Esophagus muscularis mucosa (tissue), 4 donors: ENCODE results near the gene GSTA4. TPM values are rescaled to one million over a fixed set of nuclear protein-coding genes. Genes with fewer than 3 reads are reported as not detected.
"Not testable (repeated sequence)": the region's sequence is repeated elsewhere in the genome, so short reads cannot be mapped to it uniquely, and the experiment has no call there.

Experiments used
- DNase-seq: peaks from one replicate; pipeline ENCODE4 v3.0.0-alpha.2; 2017; ENCODE audit errors: extremely low spot score
- H3K27ac ChIP-seq, 4 donors: fragments of 200-600 bp; sonication (generic); replicated peaks in 1 of 4; 1 replicate in 3 of 4; 2 replicates in 1 of 4; pipeline ENCODE4 v1.5.1; 2016 to 2019; ENCODE audit warnings: mild to moderate bottlenecking in 1 of 4
- H3K27me3 ChIP-seq, 4 donors: fragments of 200-600 bp; sonication (generic); one replicate each; pipeline versions ENCODE4 v1.5.1 to v1.6.0; 2016 to 2019
- H3K36me3 ChIP-seq, 4 donors: fragments of 200-600 bp; sonication (generic); one replicate each; pipeline ENCODE4 v1.5.1; 2016 to 2019
- H3K4me1 ChIP-seq, 4 donors: fragments of 200-600 bp; sonication (generic); one replicate each; pipeline ENCODE4 v1.5.1; 2016 to 2019
- H3K4me3 ChIP-seq, 4 donors: fragments of 200-600 bp; sonication (generic); 1 replicate in 2 of 4; 2 replicates in 2 of 4; pipeline ENCODE4 v1.5.1; 2016 to 2019; ENCODE audit warnings: mild to moderate bottlenecking in 4 of 4, moderate library complexity in 1 of 4
- H3K9me3 ChIP-seq, 4 donors: fragments of 200-600 bp; sonication (generic); 1 replicate in 3 of 4; 2 replicates in 1 of 4; pipeline ENCODE4 v1.5.1; 2016 to 2019
- CTCF ChIP-seq, 3 experiments: fragments of 200-600 bp in 2 of 3; fragments of 450-650 bp in 1 of 3; sonication (generic) in 2 of 3; IDR thresholded peaks; one replicate each; pipeline ENCODE4 v1.5.1; 2017 to 2019; ENCODE audit warnings: antibody characterized with exemption in 3 of 3, mild to moderate bottlenecking in 2 of 3, moderate library complexity in 1 of 3
- EP300 ChIP-seq: sonication (generic); formaldehyde crosslinking; IDR thresholded peaks from one replicate; pipeline ENCODE4 v1.6.1; 2017; ENCODE audit warnings: antibody characterized with exemption
- POLR2A ChIP-seq: fragments of 450-650 bp; IDR thresholded peaks from one replicate; pipeline ENCODE4 v1.6.1; 2017; ENCODE audit warnings: antibody characterized with exemption, moderate library complexity, mild to moderate bottlenecking, low read depth
- POLR2AphosphoS5 ChIP-seq, 2 donors: sonication (generic); formaldehyde crosslinking; IDR thresholded peaks; one replicate each; pipeline ENCODE4 v1.6.1; 2017; ENCODE audit warnings: antibody characterized with exemption in 2 of 2
- WGBS: methylation state at CpG from one replicate; pipeline ENCODE4 v1.1.5; 2018; 5-methylcytosine and 5-hydroxymethylcytosine counted together
- intact Hi-C: fragments of 100-400 bp; cut with DNase I; formaldehyde crosslinking; loops from one replicate; pipeline ENCODE4 v1.15.1; 2023
- total RNA-seq, 4 donors: library from RNA; depleted of rRNA; stranded (reverse); fragments of >200 nt; gene quantifications; one replicate each; pipeline versions ENCODE4 v1.1.0 to v1.2.1, GENCODE V29; 2016

Gene GSTA4
- total RNA-seq: 10 to 100 TPM; 16.6 to 23.2 (median 17.7) TPM

GRCh38 chr6:52995089-52995912 lies at the start of gene GSTA4:
Gene GSTA4, minus strand, starts transcription at chr6:52995284. Its CDS starts 1,041 bp downstream, at chr6:52994243.
- Histone ChIP-seq H3K27ac (peak within 1 kb of the TSS; percentile 90 to 92 (median 92)), H3K4me3 (peak within 1 kb of the TSS; percentile 64 to 80 (median 73)), H3K4me1 (peaks cover 0 to 36% (median 29%) of the 10 kb centered on the region in 4 donors)
- not testable (repeated sequence) for H3K9me3 ChIP-seq, H3K27me3 ChIP-seq, H3K36me3 ChIP-seq
- under 1% methylated on average over 41 of the region's 41 CpGs for WGBS
- peak; percentile 98 for DNase-seq
- TF ChIP-seq POLR2A (peak; percentile 32), CTCF (IDR thresholded peaks at IDR 0.05) (peak; percentile 53 to 77 (median 67)), POLR2AphosphoS5 (IDR thresholded peaks at IDR 0.05) (peak; percentile 87 to 95)
- intact Hi-C loops: loop anchor here (10.0 kb wide), 2 partner anchors 110 to 800 kb away; partner anchors contain the start of gene LRRC1

GRCh38 chr6:53044572-53044971 lies 49.5 kb upstream of the GSTA4 start:
- no peaks in the 10 kb centered on the region for H3K9me3 ChIP-seq
- H3K27me3 ChIP-seq: no peaks in the 10 kb centered on the region
- no peak overlapping the region for H3K27ac ChIP-seq
- H3K4me1 ChIP-seq: peaks cover 38 to 57% (median 40%) of the 10 kb centered on the region in 4 donors
- H3K4me3 ChIP-seq: no peak overlapping the region
- no peak for DNase-seq
- intact Hi-C loops: no loop called here
- whole genome bisulfite sequencing: 90% methylated on average over 3 of the region's 4 CpGs
- peaks cover 9 to 18% (median 15%) of the 10 kb centered on the region in 4 donors for H3K36me3 ChIP-seq
- no peak for TF ChIP-seq POLR2AphosphoS5 (IDR thresholded peaks at IDR 0.05)
- TF ChIP-seq CTCF (IDR thresholded peaks at IDR 0.05): no peak
- no peak for TF ChIP-seq EP300
- TF ChIP-seq POLR2A: no peak

- 43% methylated on average over 4 of the region's 4 CpGs for WGBS
- H3K36me3 ChIP-seq: peaks cover 9 to 23% (median 20%) of the 10 kb centered on the region in 4 donors
- intact Hi-C loops: no loop called here
- no peak overlapping the region for H3K4me3 ChIP-seq
- H3K9me3 ChIP-seq: no peaks in the 10 kb centered on the region
- TF ChIP-seq CTCF (IDR thresholded peaks at IDR 0.05): no peak
- no peak for TF ChIP-seq POLR2A
- no peak for TF ChIP-seq EP300
- TF ChIP-seq POLR2AphosphoS5 (IDR thresholded peaks at IDR 0.05): no peak
- DNase-seq: no peak
- H3K4me1 ChIP-seq: peaks cover 37 to 52% (median 40%) of the 10 kb centered on the region in 4 donors
- H3K27me3 ChIP-seq: no peaks in the 10 kb centered on the region
- peak overlapping the region; percentile 20 to 45 (median 30) for H3K27ac ChIP-seq
Observed at GRCh38 chr6:53044071-53044470, 49.0 kb upstream of the GSTA4 start.

GRCh38 chr6:53043581-53043980 lies 48.5 kb upstream of the GSTA4 start:
- TF ChIP-seq POLR2AphosphoS5 (IDR thresholded peaks at IDR 0.05) (no peak), CTCF (IDR thresholded peaks at IDR 0.05) (no peak), EP300 (no peak), POLR2A (no peak)
- no peak for DNase-seq
- Histone ChIP-seq H3K27ac (peak overlapping the region; percentile 20 to 45 (median 30)), H3K4me1 (peaks cover 36 to 47% (median 40%) of the 10 kb centered on the region in 4 donors), H3K4me3 (no peak overlapping the region), H3K36me3 (peaks cover 9 to 26% (median 20%) of the 10 kb centered on the region in 4 donors), H3K9me3 (no peaks in the 10 kb centered on the region), H3K27me3 (no peaks in the 10 kb centered on the region)
- intact Hi-C loops: no loop called here
